Prostate gland (tissue), 2 donors: Measurements from ENCODE around the gene ANXA2R. TPM values are rescaled to one million over a fixed set of nuclear protein-coding genes. Genes with fewer than 3 reads are reported as not detected.

Experiments
- DNase-seq: peaks from one replicate; pipeline ENCODE4 v3.0.0-alpha.2; 2019; ENCODE audit warnings: low spot score
- H3K27ac ChIP-seq, 2 donors: fragments of 200-600 bp; sonication (generic); 2 replicates each; pipeline ENCODE4 v1.5.1; 2017 to 2019
- H3K27me3 ChIP-seq: fragments of 200-600 bp; sonication (generic); replicated peaks from 2 replicates; pipeline ENCODE4 v1.5.1; 2019; ENCODE audit not compliant: insufficient read depth
- H3K36me3 ChIP-seq, 2 donors: fragments of 200-600 bp; sonication (generic); 1 replicate in 1 of 2; 2 replicates in 1 of 2; pipeline versions ENCODE4 v1.5.1 to v1.8.1; 2017 to 2019
- H3K4me1 ChIP-seq: fragments of 200-600 bp; sonication (generic); replicated peaks from 2 replicates; pipeline ENCODE4 v1.5.1; 2019
- H3K4me3 ChIP-seq, 2 donors: fragments of 200-600 bp; sonication (generic); 2 replicates each; pipeline ENCODE4 v1.5.1; 2017 to 2019
- H3K9me3 ChIP-seq: fragments of 200-600 bp; sonication (generic); 2 replicates; pipeline ENCODE4 v1.5.1; 2017
- CTCF ChIP-seq, 4 experiments: fragments of 200-600 bp in 2 of 4; fragments of 450-650 bp in 2 of 4; sonication (generic) in 2 of 4; IDR thresholded peaks; 1 replicate in 3 of 4; 2 replicates in 1 of 4; pipeline ENCODE4 v1.5.1; 2016 to 2019; ENCODE audit warnings: antibody characterized with exemption in 4 of 4, mild to moderate bottlenecking in 2 of 4, moderate library complexity in 2 of 4
- POLR2A ChIP-seq: fragments of 450-650 bp; IDR thresholded peaks from one replicate; pipeline ENCODE4 v1.6.1; 2016; ENCODE audit warnings: antibody characterized with exemption, mild to moderate bottlenecking
- POLR2AphosphoS5 ChIP-seq: sonication (generic); formaldehyde crosslinking; IDR thresholded peaks from one replicate; pipeline ENCODE4 v1.6.1; 2017; ENCODE audit warnings: antibody characterized with exemption
- WGBS: methylation state at CpG from one replicate; pipeline ENCODE4 v1.1.5; 2018; 5-methylcytosine and 5-hydroxymethylcytosine counted together
- intact Hi-C: fragments of 100-400 bp; cut with DNase I; formaldehyde crosslinking; loops from one replicate; pipeline ENCODE4 v1.14.2; 2022
- total RNA-seq, 2 donors: library from RNA; depleted of rRNA; stranded (reverse); fragments of >200 nt; gene quantifications; one replicate each; pipeline ENCODE4 v1.1.0, GENCODE V29; 2016

The ANXA2R gene
- total RNA-seq, 2 donors from 2014 or later = 4.5 to 5.3 TPM

- TF ChIP-seq POLR2AphosphoS5 = no peak
- TF ChIP-seq CTCF (IDR thresholded peaks at IDR 0.05) = no peak
- TF ChIP-seq POLR2A = no peak
- no peaks in the 10 kb centered on the region for H3K9me3 ChIP-seq
- no peaks in the 10 kb centered on the region for H3K27me3 ChIP-seq
- peaks cover 5% of the 10 kb centered on the region for H3K4me1 ChIP-seq
- DNase-seq = no peak
- peak overlapping the region; percentile 62 to 77 for H3K4me3 ChIP-seq
- intact Hi-C loops = loop anchor here (10.0 kb wide), 1 partner anchor 247 kb away; the partner anchor contains the start of gene HMGCS1
- H3K36me3 ChIP-seq = no peaks in the 10 kb centered on the region
- 52% methylated on average over 2 of the region's 2 CpGs for WGBS
- peak overlapping the region; percentile 98 to 99 for H3K27ac ChIP-seq
These were observed 27.9 kb upstream of the ANXA2R start for GRCh38 chr5:43068037-43068436.

- TF ChIP-seq POLR2A (peak; percentile 60), CTCF (IDR thresholded peaks at IDR 0.05) (peak in 1 of 4 experiments; percentile 12), POLR2AphosphoS5 (peak; percentile 93)
- Histone ChIP-seq H3K9me3 (no peaks in the 10 kb centered on the region), H3K4me1 (peaks cover 5% of the 10 kb centered on the region), H3K27ac (peak overlapping the region; percentile 98 to 99), H3K4me3 (peak overlapping the region; percentile 62 to 77), H3K27me3 (no peaks in the 10 kb centered on the region), H3K36me3 (no peaks in the 10 kb centered on the region)
- intact Hi-C loops = loop anchor here (1.0 to 10.0 kb wide), 2 partner anchors 23 to 248 kb away; partner anchors contain the start of gene HMGCS1
- WGBS = under 1% methylated on average over 45 of the region's 45 CpGs
- peak; percentile 92 for DNase-seq
These were observed 27.0 kb upstream of the ANXA2R start for GRCh38 chr5:43066799-43067741.

GRCh38 chr5:43065948-43066798 is 26.1 kb upstream of the ANXA2R start:
- peak; percentile 70 for DNase-seq
- Histone ChIP-seq H3K9me3 (no peaks in the 10 kb centered on the region), H3K36me3 (no peaks in the 10 kb centered on the region), H3K4me1 (peaks cover 5% of the 10 kb centered on the region), H3K27ac (peak overlapping the region; percentile 98 to 99), H3K27me3 (no peaks in the 10 kb centered on the region), H3K4me3 (peak overlapping the region; percentile 62 to 77)
- intact Hi-C loops = loop anchor here (10.0 kb wide), 1 partner anchor 249 kb away; the partner anchor contains the start of gene HMGCS1
- no peak for TF ChIP-seq POLR2AphosphoS5
- TF ChIP-seq POLR2A = peak; percentile 6
- under 1% methylated on average over 70 of the region's 75 CpGs for WGBS

GRCh38 chr5:43065387-43065947 is 25.3 kb upstream of the ANXA2R start:
- peak overlapping the region; percentile 62 to 77 for H3K4me3 ChIP-seq
- no peaks in the 10 kb centered on the region for H3K9me3 ChIP-seq
- H3K27me3 ChIP-seq = no peaks in the 10 kb centered on the region
- no peak for TF ChIP-seq CTCF (IDR thresholded peaks at IDR 0.05)
- TF ChIP-seq POLR2AphosphoS5 = no peak
- no peak for TF ChIP-seq POLR2A
- intact Hi-C loops = loop anchor here (10.0 kb wide), 1 partner anchor 249 kb away; the partner anchor contains the start of gene HMGCS1
- no peak for DNase-seq
- H3K27ac ChIP-seq = peak overlapping the region; percentile 98 to 99
- H3K4me1 ChIP-seq = peaks cover 5% of the 10 kb centered on the region
- 0% methylated on average over 18 of the region's 18 CpGs for WGBS
- no peaks in the 10 kb centered on the region for H3K36me3 ChIP-seq
